NCI-H2029 treated with DMSO at 0.1 percent for 48 hours (cell line): Measurements from ENCODE around the gene PTPRCAP.

Source experiments
- DNase-seq: peaks from one replicate; lab custom pipeline; 2025; lab: John Stamatoyannopoulos, UW

Gene PTPRCAP

GRCh38 chr11:67395555-67396258 is 41.8 kb downstream of the PTPRCAP start:
- no peak for DNase-seq

- DNase-seq, result no peak
Measured at GRCh38 chr11:67393990-67394389, 43.5 kb downstream of the PTPRCAP start.

GRCh38 chr11:67393437-67393836 is 44.0 kb downstream of the PTPRCAP start:
- DNase-seq, result no peak

- DNase-seq, result no peak
Measured at GRCh38 chr11:67392183-67392715, 45.2 kb downstream of the PTPRCAP start.

GRCh38 chr11:67391304-67392182 is 45.9 kb downstream of the PTPRCAP start, which contains the start of gene RAD9A:
TSS of gene RAD9A (plus strand) at chr11:67391986. CDS start at chr11:67392045, 59 bp downstream.
- no peak for DNase-seq

- DNase-seq, result no peak
Measured at GRCh38 chr11:67390947-67391303, 46.6 kb downstream of the PTPRCAP start.

GRCh38 chr11:67389477-67389876 is 48.0 kb downstream of the PTPRCAP start:
- peak; percentile 24 for DNase-seq

GRCh38 chr11:67387518-67387917 is 50.0 kb downstream of the PTPRCAP start:
- DNase-seq, result no peak

GRCh38 chr11:67387069-67387468 is 50.4 kb downstream of the PTPRCAP start:
- no peak for DNase-seq
